Esophagus muscularis mucosa (tissue), 4 donors: Measurements from ENCODE around the gene C3orf70. TPM values are rescaled to one million over a fixed set of nuclear protein-coding genes. Genes with fewer than 3 reads are reported as not detected.
A peak's percentile ranks its signal among the peaks of the same experiment; 100 is the strongest.

Experiments
- DNase-seq: peaks from one replicate; pipeline ENCODE4 v3.0.0-alpha.2; 2017; ENCODE audit errors: extremely low spot score
- H3K27ac ChIP-seq, 4 donors: fragments of 200-600 bp; sonication (generic); replicated peaks in 1 of 4; 1 replicate in 3 of 4; 2 replicates in 1 of 4; pipeline ENCODE4 v1.5.1; 2016 to 2019; ENCODE audit warnings: mild to moderate bottlenecking in 1 of 4
- H3K27me3 ChIP-seq, 4 donors: fragments of 200-600 bp; sonication (generic); one replicate each; pipeline versions ENCODE4 v1.5.1 to v1.6.0; 2016 to 2019
- H3K36me3 ChIP-seq, 4 donors: fragments of 200-600 bp; sonication (generic); one replicate each; pipeline ENCODE4 v1.5.1; 2016 to 2019
- H3K4me1 ChIP-seq, 4 donors: fragments of 200-600 bp; sonication (generic); one replicate each; pipeline ENCODE4 v1.5.1; 2016 to 2019
- H3K4me3 ChIP-seq, 4 donors: fragments of 200-600 bp; sonication (generic); 1 replicate in 2 of 4; 2 replicates in 2 of 4; pipeline ENCODE4 v1.5.1; 2016 to 2019; ENCODE audit warnings: mild to moderate bottlenecking in 4 of 4, moderate library complexity in 1 of 4
- H3K9me3 ChIP-seq, 4 donors: fragments of 200-600 bp; sonication (generic); 1 replicate in 3 of 4; 2 replicates in 1 of 4; pipeline ENCODE4 v1.5.1; 2016 to 2019
- EP300 ChIP-seq: sonication (generic); formaldehyde crosslinking; IDR thresholded peaks from one replicate; pipeline ENCODE4 v1.6.1; 2017; ENCODE audit warnings: antibody characterized with exemption
- POLR2A ChIP-seq: fragments of 450-650 bp; IDR thresholded peaks from one replicate; pipeline ENCODE4 v1.6.1; 2017; ENCODE audit warnings: antibody characterized with exemption, moderate library complexity, mild to moderate bottlenecking, low read depth
- POLR2AphosphoS5 ChIP-seq, 2 donors: sonication (generic); formaldehyde crosslinking; IDR thresholded peaks; one replicate each; pipeline ENCODE4 v1.6.1; 2017; ENCODE audit warnings: antibody characterized with exemption in 2 of 2
- WGBS: methylation state at CpG from one replicate; pipeline ENCODE4 v1.1.5; 2018; 5-methylcytosine and 5-hydroxymethylcytosine counted together
- intact Hi-C: fragments of 100-400 bp; cut with DNase I; formaldehyde crosslinking; loops from one replicate; pipeline ENCODE4 v1.15.1; 2023
- total RNA-seq, 4 donors: library from RNA; depleted of rRNA; stranded (reverse); fragments of >200 nt; gene quantifications; one replicate each; pipeline versions ENCODE4 v1.1.0 to v1.2.1, GENCODE V29; 2016
- TF ChIP-seq, protein P1 (sequence below), 3 experiments: fragments of 200-600 bp in 2 of 3; fragments of 450-650 bp in 1 of 3; sonication (generic) in 2 of 3; IDR thresholded peaks; one replicate each; pipeline ENCODE4 v1.5.1; 2017 to 2019; ENCODE audit warnings: antibody characterized with exemption in 3 of 3, mild to moderate bottlenecking in 2 of 3, moderate library complexity in 1 of 3

C3orf70 gene
- total RNA-seq, 4 donors from 2014 or later, result 33.1 to 54.0 (median 38.9) TPM

GRCh38 chr3:185070491-185071286, 82.2 kb downstream of the C3orf70 start:
- H3K27ac ChIP-seq, result no peak overlapping the region
- no peak for TF ChIP-seq EP300
- TF ChIP-seq, protein P1, sequence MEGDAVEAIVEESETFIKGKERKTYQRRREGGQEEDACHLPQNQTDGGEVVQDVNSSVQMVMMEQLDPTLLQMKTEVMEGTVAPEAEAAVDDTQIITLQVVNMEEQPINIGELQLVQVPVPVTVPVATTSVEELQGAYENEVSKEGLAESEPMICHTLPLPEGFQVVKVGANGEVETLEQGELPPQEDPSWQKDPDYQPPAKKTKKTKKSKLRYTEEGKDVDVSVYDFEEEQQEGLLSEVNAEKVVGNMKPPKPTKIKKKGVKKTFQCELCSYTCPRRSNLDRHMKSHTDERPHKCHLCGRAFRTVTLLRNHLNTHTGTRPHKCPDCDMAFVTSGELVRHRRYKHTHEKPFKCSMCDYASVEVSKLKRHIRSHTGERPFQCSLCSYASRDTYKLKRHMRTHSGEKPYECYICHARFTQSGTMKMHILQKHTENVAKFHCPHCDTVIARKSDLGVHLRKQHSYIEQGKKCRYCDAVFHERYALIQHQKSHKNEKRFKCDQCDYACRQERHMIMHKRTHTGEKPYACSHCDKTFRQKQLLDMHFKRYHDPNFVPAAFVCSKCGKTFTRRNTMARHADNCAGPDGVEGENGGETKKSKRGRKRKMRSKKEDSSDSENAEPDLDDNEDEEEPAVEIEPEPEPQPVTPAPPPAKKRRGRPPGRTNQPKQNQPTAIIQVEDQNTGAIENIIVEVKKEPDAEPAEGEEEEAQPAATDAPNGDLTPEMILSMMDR (IDR thresholded peaks at IDR 0.05), result peak in 1 of 3 experiments; percentile 46
- intact Hi-C loops, result no loop called here
- H3K4me3 ChIP-seq, result no peak overlapping the region
- no peaks in the 10 kb centered on the region for H3K36me3 ChIP-seq
- WGBS, result 63% methylated on average over 13 of the region's 22 CpGs
- no peaks in the 10 kb centered on the region for H3K9me3 ChIP-seq
- no peak for DNase-seq
- H3K4me1 ChIP-seq, result peaks cover 0 to 1% (median 0%) of the 10 kb centered on the region in 4 donors
- H3K27me3 ChIP-seq, result no peaks in the 10 kb centered on the region

DNA sequence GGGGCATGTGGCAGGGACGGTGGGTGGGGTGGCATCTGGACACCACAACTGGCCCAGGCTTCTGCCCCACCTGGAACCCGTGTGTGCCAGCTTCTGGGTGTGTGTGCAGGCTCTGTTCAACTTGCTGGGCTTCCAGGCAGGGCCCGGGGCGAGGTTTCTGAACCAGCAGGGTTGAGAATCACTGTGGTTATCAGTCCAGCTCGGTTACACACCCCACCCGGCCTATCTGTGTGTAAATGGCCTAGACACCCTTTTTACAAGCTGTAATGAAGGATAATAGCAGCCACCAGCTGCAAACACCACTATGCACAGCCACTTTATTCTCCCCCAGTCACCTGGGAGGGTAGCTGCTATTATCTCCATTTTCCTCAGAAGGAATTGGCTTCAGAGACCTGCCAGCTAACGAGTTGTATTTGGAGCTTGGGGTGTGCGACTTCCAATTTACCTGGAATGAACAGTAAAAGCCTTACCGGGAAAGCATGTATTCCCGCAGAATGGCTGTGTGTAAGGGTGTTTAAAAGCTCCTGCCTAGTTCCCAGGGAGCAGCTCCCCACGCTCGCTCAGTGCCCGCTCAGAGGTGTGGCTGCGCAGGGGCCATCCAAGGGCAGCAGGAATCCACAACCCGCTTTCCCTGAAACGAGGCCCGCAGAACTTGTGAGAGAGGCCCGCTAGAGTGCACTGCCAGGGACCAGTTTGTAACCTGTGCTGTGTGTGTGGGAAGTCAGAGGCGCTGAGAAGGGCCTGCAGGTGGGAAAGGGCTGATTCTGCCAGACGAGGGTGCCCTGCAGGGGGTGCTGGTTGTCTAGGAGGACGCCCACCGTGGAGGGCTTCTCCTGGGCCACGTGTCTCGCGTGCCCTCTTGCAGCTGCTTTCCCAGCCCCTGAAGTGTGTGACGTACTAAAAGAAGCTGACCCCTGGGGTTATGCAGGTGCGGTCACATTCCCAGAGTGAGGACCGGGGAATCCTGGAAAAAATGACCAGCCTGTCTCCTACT, 83.5 kb downstream of the C3orf70 start:
- H3K36me3 ChIP-seq, result no peaks in the 10 kb centered on the region
- no peak overlapping the region for H3K27ac ChIP-seq
- intact Hi-C loops, result no loop called here
- 64% methylated on average over 13 of the region's 28 CpGs for WGBS
- DNase-seq, result no peak
- H3K4me3 ChIP-seq, result no peak overlapping the region
- H3K4me1 ChIP-seq, result no peaks in the 10 kb centered on the region
- TF ChIP-seq POLR2A, result no peak
- TF ChIP-seq, protein P1 (IDR thresholded peaks at IDR 0.05), result peak in 1 of 3 experiments; percentile 30
- H3K9me3 ChIP-seq, result no peaks in the 10 kb centered on the region
- H3K27me3 ChIP-seq, result no peaks in the 10 kb centered on the region

DNA sequence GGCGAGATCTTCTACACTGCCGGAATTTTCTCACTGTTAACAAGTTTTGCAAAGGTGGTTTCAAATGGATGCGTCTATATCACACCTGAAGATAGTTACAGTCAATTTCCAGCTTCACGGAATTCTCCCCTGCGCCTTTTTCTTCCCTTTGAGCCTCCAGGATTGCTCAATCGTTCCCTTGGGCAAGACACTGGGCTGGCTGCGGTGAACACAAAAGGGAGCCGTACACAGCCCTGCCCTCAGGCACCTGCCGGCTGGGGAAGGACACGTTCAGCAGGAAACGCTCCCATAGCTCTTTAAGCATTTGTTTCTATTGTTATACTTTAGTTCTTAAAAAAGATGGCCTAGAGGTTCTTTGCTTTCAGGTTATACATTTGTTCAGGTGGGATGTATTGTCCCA, 85.7 kb downstream of the C3orf70 start:
- intact Hi-C loops, result no loop called here
- DNase-seq, result peak; percentile 77
- 88% methylated on average over 11 of the region's 11 CpGs for WGBS

DNA sequence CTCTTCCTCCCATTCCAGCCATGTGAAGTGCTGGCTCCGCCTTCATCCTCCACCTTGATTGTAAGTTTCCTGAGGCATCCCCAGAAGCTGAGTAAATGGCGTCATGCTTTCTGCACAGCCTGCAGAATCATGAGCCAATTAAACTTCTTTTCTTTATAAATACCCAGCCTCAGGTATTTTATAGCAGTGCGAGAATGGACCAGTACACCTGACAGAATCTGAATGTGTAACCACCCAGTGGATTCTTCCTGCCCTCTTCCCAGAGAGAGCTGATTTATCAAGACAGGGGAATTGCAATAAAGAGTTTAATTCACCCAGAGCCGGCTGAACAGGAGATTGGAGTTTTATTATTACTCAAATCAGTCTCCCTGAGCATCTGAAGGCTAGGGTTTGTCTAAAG, 86.6 kb downstream of the C3orf70 start:
- Histone ChIP-seq H3K4me3 (no peak overlapping the region), H3K9me3 (no peaks in the 10 kb centered on the region), H3K36me3 (no peaks in the 10 kb centered on the region), H3K27ac (no peak overlapping the region), H3K27me3 (no peaks in the 10 kb centered on the region), H3K4me1 (no peaks in the 10 kb centered on the region)
- 92% methylated on average over 4 of the region's 4 CpGs for WGBS
- TF ChIP-seq POLR2A (no peak), EP300 (no peak), POLR2AphosphoS5 (IDR thresholded peaks at IDR 0.05) (no peak)
- TF ChIP-seq, protein P1 (IDR thresholded peaks at IDR 0.05), result no peak
- peak; percentile 53 for DNase-seq
- intact Hi-C loops, result no loop called here

More for the DNA sequence above, 85.7 kb downstream of the C3orf70 start:
- Histone ChIP-seq H3K27me3 (no peaks in the 10 kb centered on the region), H3K9me3 (no peaks in the 10 kb centered on the region), H3K4me3 (no peak overlapping the region), H3K36me3 (no peaks in the 10 kb centered on the region), H3K4me1 (no peaks in the 10 kb centered on the region), H3K27ac (no peak overlapping the region)
- TF ChIP-seq POLR2A (no peak), POLR2AphosphoS5 (IDR thresholded peaks at IDR 0.05) (no peak), EP300 (no peak)
- TF ChIP-seq, protein P1 (IDR thresholded peaks at IDR 0.05), result no peak
